C1 segment of cervical spinal cord (tissue), 14 donors: ENCODE measurements around the gene TTC28.

Experiments used
- DNase-seq, 14 donors: peaks; one replicate each; lab custom pipeline; 2025; lab: John Stamatoyannopoulos, UW

TTC28 gene

DNA sequence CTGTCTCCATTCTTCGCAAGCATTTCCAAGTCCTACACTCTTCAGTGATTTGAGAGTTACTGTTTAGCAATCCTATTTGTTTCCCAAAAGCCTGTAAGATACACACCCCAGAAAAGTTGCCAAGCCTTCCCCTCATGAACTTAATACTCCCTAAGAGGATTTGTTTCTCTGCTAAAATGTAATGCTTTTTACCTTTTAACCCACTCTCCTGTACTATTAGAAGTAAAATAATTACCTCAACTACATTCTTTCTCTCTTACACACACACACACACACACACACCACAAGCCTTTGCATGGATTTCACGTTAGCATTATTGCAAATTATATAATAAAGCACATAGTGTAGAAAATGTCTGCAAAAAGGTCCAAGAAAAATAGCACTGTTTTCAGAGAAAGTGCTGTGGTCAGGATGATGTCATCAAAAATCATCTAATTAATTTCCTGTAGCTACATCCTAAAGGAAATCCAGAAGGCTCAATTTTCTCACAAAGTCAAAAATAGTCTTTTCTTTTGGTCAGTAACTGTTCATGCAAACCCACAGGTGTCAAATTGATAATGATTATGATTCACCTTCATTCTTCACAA lies 396.5 kb downstream of the TTC28 start:
- DNase-seq, result no peak

DNA sequence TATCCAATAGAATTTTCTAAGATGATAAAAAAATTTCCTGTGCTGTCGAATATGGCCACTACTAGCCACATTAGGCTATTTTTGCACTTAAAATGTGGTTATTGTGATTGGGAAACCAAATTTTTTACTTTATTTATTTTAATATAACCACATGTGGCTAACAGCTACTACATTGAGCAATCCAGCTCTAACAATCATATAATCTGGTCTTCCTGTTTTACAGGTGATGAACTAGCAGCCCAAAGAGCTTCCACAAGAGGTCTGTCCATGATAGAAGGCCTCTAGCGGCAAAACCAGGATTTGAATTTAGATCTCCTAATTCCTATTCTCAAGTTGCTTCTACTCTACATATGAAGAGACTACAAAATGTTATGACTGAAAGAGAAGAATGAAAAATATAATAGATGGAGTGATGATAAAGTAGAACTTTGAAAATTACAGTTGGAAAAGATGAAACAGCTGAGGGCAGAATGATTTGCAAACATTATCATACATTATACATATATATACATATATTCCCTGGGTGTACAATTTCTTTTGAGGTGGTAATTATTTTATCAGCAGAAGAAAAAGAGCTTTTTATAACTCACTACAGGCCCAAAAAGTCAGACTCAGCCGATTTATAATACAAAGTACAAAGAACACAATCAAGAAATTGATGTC lies 397.1 kb downstream of the TTC28 start:
- DNase-seq, result no peak

DNA sequence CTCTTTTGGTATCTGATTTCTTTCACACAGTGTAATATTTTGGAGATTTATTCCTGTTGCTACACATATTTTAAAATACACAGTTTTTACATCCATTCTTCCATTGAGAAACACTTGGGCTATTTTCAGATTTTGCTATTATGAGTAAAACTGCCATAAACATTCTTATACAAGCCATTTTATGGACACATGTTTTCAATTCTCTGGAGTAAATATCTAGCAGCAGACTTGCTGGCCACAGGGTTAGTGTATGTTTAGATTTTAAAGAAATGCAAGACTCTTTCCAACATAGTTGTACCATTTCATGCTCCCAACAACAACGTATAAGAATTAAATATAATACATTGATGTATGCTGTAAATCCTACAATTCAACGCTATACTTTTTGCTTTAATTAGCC lies 399.8 kb downstream of the TTC28 start:
- no peak for DNase-seq

DNA sequence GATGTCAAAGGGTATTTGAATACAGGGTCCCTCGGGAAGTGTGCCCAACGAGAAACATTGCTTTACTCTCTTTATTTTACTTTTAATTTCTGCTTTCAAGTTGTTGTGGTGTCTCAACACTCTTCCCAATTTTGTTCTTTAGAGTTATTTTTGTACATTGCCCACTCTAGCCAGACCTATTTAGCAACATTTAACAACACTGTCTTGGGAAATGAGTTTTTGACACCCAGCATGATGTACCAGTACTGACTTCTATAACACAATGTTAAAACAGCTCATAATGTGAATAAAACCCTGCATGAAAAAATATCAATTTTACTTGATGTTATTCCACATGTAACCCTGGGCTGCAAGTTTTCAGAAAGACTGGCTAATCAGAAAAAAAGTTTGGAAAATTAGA lies 410.4 kb downstream of the TTC28 start:
- DNase-seq, result no peak

DNA sequence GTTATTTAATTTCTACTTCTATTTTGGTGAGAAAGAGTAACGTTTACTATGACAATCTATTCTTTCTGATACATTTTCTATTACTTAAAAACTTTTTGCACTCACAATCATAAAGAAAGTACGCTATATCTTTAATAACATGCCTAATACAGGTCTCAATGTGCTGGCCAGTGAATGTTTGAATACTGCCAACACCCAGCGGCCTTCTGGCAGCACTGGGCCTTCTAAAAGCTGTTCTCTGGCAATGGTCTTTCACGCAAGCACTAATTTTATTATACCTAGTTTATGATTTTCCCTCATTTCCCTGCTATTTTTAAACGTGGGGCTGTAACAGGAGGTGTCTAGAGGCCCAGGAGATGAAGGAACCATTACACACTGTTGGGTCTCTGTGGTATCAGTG lies 410.8 kb downstream of the TTC28 start:
- DNase-seq, result peak in 1 of 14 donors; percentile 9

DNA sequence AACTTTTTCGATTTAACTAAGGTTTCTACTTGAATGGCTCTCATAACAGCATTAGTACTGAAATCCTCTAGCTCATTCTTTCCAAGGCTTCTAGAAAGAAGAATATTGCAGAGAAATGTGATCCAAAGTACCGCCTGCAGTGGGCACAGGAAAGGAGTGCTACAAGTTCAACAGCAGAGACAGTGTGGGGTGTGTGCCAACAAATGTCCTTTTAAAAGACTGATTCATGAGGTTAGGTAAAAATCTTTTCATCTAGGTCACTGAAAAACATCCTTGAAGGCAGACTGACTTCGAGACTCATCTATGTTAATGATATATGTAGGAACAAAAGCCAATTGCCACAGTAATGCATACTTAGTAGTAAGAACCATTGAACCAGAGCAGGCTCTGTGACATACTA lies 411.5 kb downstream of the TTC28 start:
- DNase-seq, result no peak

DNA sequence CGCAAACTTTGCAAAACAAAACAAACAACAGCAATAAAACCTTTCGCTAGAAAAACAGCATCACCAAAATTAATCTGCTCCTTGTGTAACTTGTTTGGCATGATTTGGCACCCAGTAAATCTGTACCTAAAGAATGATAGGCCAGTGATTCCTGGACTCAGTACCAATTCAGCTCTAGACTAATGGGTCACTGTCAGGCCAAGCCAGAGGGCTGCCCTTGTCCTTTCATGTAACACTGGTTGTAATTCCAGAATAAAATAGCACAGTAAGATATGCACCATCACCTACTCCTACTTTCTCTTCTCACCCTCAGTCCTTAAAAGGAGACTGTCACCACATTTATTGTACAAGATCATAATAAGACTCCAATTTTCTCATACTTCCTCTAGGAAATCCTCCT lies 419.0 kb downstream of the TTC28 start:
- no peak for DNase-seq

DNA sequence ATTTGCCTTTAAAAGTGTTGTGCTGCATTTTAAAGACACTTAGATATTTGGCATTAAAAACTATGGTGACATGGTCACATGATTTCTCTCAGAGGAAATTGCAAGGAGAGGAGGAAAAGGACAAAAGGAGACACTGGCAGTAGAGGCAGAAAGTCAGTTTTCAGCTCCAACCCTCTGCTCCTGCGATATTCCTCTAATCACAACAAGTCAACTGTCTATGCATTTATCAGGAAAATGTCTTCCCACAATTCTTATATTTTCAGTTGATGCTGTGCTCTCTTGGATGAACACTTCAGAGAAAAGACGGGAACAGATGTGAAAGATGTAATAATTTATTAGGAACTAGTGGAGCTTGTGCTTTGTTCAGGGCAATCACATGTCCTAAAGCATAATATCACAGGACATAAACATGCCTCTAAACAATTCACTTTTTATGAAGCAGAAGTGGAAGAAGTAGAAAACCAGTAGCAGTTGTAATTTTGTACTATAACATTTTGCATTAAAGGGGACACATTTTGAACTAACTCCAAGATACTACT lies 419.8 kb downstream of the TTC28 start:
- DNase-seq, result no peak

DNA sequence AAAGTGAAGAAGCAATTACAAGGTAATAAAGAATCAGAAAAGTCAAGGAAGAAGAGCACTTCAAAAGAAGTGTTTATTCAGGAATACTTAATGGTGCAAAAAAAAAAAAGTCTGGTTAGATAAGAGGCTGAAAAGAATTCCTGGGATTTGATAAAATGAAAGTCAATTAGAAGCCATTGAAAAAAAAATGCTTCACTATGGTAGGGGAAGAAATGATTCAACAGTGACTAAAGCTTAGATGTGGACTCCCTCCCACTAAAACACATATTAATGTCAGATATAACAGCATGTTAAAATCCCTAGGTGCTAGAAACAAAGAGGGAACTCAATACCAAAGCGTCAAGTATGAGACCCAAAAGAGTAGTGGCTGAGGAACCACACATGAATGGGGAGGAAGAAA lies 425.2 kb downstream of the TTC28 start:
- DNase-seq, result no peak

DNA sequence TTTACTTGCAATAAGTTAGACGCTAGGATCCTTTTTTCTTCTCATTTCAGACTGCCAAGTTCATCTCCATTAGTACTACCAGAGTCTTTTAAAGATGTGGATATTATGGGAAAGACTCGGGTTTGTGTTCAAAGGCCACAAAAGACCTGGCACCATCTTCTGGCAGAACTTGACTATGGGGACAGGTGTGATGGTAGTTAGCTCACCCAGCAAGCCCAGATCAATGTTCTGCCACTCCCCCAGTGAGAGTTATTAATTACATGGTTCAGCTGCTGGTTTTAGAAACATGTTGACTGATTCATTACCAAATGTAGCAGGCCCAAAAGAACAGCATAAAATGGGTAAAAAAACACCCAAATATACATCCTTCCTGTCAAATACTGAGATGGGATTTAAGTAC lies 427.1 kb downstream of the TTC28 start:
- DNase-seq, result no peak

DNA sequence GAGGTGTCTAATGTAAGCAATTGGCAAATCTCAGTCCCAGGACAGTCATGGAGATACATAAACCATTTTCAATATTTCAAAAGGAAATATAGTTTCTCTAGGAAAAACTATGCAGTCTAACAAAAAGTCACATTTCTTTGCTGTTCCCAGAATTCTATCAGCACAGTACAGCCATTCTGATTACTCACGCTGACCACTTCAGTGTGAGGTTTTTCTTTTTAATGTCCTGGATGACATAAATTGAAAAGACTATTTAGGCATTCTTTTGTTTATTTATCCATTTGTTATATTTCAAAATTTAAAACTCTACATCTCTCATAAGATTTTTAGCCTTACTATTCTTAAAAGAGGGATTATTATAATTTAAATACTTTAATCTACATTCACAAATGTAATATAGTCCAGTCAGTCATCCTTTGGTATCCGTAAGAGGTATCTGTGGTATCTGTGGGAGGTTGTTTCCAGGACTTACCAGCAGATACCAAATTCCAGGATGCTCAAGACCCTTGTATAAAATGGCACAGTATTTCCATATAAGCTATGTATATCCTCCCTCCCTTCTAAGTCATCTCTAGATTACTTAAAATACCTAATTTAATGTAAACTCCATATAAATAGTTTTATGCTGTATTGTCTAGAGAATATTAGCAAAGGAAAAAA lies 429.5 kb downstream of the TTC28 start:
- no peak for DNase-seq

DNA sequence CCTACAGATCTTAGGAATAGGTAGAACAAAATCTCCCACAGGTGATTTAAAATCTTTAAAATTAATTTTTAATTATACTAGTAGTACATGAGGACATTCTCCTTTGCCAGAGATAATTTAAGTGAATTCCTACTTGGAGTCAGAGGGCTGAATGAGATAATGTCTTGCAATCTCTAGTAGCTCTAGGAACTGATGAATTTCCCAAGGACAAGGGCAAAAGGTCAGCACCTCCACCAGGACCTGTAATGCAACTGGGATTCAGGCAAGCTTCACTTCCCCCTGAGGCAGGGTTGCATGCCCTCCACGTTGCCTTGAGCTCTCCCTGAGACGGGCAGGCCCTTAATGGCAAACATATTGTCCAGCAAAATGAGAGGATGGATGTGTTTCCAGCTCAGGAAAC lies 430.2 kb downstream of the TTC28 start:
- no peak for DNase-seq

DNA sequence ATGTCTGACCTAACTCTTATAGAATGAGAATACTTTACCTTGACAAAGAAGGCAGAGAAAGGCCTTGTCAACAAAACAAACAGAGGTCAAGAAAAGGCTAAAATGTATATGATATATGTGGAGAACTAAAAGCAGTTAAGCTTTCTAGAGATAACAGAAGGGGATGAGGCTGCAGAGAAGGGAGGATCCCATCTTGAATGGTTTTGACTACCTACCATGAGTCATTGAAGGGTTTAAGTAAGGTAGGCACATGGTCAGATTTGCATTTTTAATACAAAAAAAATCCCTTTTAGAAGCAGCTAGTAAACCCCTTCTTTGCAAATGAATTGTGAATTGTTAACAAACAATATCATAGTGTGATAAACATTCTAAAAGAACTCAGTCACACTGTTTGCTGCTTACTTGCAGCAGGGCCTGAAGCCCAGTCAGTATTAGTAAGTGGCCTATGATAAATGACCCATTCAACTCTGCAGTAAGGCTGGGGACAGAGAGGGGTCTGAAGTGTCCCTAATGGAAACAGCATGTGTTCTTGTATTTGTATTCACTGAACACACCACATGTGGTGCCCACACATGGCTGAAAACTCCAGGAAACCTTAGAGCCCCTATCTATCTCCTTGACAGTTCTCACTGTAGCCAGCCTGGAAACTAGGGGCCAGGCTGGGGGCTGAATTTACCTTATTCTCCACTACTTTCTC lies 431.8 kb downstream of the TTC28 start:
- no peak for DNase-seq

DNA sequence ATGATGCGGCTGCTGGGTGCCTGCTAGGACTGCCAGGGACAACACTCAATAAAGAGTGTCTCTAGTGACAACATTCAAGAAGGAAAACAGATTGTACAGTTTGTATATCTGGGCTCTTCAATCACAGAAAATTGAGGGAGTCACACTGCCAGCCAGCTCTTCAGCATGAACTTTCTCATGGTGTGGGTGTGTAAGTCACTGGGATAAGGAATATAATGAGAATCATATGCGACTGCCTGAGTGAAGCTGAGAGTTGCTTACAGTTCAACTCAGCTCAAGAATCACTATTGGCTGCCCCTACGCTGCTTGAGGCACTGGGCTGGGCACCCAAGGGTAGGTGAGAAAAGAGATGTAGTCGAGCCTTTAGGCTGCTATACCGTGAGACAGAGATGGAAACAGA lies 432.5 kb downstream of the TTC28 start:
- DNase-seq, result no peak

DNA sequence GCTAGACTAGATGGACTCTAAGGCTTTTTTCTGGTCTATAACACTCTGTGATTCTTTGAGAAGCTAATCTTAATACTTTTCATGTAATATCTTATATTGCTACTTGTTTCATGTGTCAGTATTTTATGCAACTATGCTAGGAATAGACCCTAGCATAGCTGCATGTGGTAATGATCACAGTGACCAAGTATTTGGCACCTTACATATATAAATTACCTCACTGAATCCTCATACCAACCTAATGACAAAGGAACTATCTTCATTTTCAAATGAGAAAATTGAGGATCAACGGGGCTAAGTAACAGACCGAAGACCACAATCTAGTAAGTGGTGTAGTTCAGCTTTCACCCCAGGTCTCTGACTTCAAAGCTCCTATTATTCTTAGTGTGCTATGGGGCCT lies 433.2 kb downstream of the TTC28 start:
- DNase-seq, result no peak

DNA sequence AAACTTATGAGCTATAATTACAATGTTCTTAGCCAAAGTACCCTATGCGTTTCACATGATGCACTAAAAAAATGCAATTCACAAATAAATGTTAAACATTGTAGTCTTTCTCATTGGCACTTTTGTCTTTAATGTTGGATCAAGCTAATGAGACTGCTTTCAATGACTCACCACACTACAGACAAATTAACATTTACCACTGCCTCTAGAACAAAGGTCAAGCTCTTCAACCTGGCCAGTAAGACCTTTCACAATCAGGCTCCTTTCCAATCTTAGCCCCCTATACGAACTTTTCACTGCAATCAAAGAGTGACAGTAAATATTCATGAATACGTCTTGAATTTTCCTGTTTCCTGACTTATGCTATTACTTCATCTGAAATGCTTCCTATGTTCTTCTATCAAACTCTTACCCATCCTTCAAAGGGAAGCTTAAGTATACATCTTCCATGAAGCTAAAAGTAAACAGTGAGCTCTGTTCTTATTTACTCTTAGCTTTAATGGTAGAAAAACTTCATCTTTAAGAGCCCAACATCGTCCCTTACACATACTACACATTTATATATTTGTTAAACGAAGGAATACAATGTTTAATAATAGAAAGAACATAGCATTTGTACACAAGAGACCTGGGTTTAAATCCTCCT lies 433.9 kb downstream of the TTC28 start:
- no peak for DNase-seq

DNA sequence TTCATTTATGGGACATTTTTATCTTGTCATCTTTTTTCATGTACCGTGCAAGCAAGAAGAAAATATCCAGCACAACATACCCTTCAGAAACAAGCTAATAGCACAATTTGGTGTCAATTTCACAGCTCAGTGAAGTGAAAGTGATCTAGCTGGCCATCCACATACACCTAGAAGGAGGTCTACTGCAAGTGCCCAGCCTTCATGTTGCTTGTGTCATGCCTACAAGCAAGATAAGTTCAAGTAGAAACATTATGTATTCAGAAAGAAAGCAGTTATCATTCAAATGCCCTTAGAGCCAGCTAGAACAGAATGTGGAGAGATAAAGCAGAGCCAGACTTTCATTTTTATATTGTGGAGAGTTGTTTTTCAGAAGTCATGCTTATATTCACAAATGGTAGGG lies 434.9 kb downstream of the TTC28 start:
- no peak for DNase-seq

DNA sequence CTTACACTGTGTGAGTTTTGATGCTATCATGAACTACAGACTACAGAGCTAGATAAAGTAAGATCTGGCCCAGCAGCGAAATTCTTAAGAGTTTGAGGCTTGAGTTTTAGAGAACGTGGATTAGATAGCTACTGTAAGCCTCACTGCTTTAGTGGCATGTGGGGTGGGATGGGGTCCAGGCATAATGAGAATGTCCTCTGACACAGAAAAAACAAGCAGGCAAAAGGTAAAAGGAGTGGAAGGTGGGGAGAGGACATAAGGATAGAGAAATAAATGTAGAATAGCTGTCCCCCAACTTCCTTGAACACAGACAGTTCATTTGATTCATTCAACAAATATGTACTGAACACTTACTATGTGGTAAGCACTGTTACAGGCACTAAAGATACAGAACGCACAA lies 436.1 kb downstream of the TTC28 start:
- DNase-seq, result no peak

DNA sequence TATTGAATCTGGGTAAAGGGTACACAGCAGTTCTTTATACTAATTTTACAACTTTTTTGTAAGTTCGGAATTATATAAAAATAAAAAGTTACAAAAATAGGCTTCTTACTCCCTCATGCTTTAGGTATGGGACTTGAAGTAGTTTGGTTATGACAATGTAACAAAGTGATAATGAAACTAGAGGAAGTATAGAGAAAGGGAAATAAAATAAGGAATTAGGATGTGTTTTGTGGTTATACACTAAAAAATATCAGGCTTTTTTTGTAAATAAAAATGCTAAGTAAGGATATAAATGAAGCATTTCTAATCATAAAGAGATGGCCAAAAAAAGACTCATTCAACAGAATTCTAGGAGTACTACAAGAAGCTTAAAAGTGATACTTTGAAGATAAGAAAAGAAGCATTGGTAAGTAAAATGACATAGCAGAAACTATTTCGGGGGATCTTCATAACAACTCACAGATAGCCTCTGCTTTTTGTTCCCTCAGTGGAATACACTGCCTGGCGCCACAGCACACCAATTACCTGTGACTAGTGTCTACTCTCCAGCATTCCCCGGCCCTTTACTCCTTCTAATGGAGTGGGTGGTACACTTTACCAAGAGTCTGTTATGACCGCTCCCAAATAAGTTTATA lies 437.9 kb downstream of the TTC28 start:
- no peak for DNase-seq

DNA sequence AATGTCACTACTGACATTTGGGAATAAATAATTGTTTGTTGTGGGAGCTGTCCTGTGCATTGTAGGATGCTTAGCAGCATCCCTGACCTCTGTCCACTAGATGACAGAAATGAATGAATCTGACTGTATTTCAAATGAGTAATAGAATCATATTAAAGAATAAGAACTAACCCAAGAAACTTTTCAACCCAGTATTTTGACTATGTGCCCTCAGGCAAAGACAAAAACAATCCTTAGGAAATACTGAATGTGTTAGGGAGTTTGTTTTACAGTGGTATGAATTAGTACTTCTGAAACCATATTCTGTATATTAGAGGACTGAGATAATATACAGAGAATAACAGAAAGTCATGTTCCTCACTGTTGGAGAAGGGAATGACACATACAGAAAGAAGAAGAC lies 439.7 kb downstream of the TTC28 start:
- DNase-seq, result no peak

DNA sequence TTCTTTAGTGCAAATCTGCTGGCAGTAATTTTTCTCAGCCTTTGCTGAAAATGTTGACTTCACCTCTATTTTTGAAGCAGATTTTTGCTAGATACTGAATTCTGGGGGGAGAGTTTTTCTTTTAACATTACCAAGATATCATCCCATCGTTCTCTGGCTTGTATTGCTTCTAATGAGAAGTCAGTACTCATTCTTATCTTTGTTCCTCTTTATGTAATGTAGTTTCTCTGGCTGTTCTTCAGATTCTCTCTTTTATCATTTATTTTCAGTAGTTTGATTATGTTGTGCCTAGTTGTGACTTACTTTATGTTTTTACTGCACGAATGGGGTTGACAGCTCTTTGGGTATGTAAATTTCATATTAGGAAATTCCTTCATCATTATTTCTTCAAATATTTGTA lies 441.9 kb downstream of the TTC28 start:
- DNase-seq, result no peak

DNA sequence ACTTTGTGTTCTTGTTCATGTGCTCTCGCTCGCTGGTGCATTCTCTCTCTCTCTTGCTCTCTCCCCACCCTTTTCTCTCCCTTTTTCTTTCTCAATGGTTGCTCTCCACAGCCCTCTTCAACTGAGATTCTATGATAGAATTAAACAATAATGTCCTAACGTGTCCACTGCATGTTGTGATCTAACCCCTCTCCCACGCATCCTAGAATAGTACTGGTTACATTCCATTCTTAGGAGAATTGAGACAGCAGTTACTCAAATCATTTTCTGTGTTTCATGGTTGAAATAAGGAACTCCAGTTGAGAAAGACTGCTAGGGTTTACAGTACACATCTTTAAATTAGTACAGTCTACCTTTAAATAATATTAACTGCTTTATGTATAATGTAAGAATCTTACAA lies 442.5 kb downstream of the TTC28 start:
- no peak for DNase-seq
